MM.1S (cell line): ENCODE measurements around the gene DENND1A.
"Not testable (repeated sequence)": the region's sequence is repeated elsewhere in the genome, so short reads cannot be mapped to it uniquely, and the experiment has no call there.

Experiments
- DNase-seq: peaks from one replicate; pipeline ENCODE4 v3.0.0-alpha.2; 2015
- H2AFZ ChIP-seq: fragments of 300-600 bp; sonication (generic); 2 replicates; pipeline ENCODE4 v1.6.0; 2016; ENCODE audit warnings: antibody characterized with exemption, low read length
- H3F3A ChIP-seq: fragments of 300-600 bp; sonication (generic); 2 replicates; pipeline ENCODE4 v1.6.1; 2016; ENCODE audit warnings: mild to moderate bottlenecking, antibody characterized with exemption, low read length, moderate library complexity, mixed read lengths; ENCODE audit not compliant: insufficient read depth
- H3K27ac ChIP-seq: fragments of 300-600 bp; sonication (generic); 2 replicates; pipeline ENCODE4 v1.5.1; 2016; ENCODE audit warnings: mild to moderate bottlenecking, low read length
- H3K27me3 ChIP-seq: fragments of 300-600 bp; sonication (generic); replicated peaks from 2 replicates; pipeline ENCODE4 v1.6.0; 2016; ENCODE audit warnings: low read length; ENCODE audit not compliant: insufficient read depth
- H3K36me3 ChIP-seq: fragments of 300-600 bp; sonication (generic); replicated peaks from 2 replicates; pipeline ENCODE4 v1.6.1; 2016; ENCODE audit warnings: mild to moderate bottlenecking, low read length, mixed read lengths; ENCODE audit not compliant: insufficient read depth
- H3K4me1 ChIP-seq: fragments of 300-600 bp; sonication (generic); 2 replicates; pipeline ENCODE4 v1.6.1; 2016; ENCODE audit warnings: low read length, mixed read lengths
- H3K4me2 ChIP-seq: fragments of 300-600 bp; sonication (generic); 2 replicates; pipeline ENCODE4 v1.6.0; 2016; ENCODE audit warnings: low read depth, low read length
- H3K4me3 ChIP-seq: fragments of 300-600 bp; sonication (generic); 2 replicates; pipeline ENCODE4 v1.5.1; 2016; ENCODE audit warnings: low read length, mixed read lengths
- H3K79me2 ChIP-seq: fragments of 300-600 bp; sonication (generic); 2 replicates; pipeline ENCODE4 v1.6.1; 2016; ENCODE audit warnings: mixed run types, low read length, mixed read lengths
- H3K9ac ChIP-seq: fragments of 300-600 bp; sonication (generic); 2 replicates; pipeline ENCODE4 v1.6.1; 2016; ENCODE audit warnings: low read length, mixed read lengths
- H3K9me2 ChIP-seq: fragments of 300-600 bp; sonication (generic); replicated peaks from 2 replicates; pipeline ENCODE4 v1.6.1; 2016; ENCODE audit warnings: mild to moderate bottlenecking, low read length, mixed read lengths; ENCODE audit not compliant: insufficient read depth
- H3K9me3 ChIP-seq: fragments of 300-600 bp; sonication (generic); replicated peaks from 2 replicates; pipeline ENCODE4 v1.6.1; 2016; ENCODE audit warnings: mild to moderate bottlenecking, low read length, mixed read lengths; ENCODE audit not compliant: insufficient read depth
- H4K20me1 ChIP-seq: fragments of 300-600 bp; sonication (generic); 2 replicates; pipeline ENCODE4 v1.6.1; 2016; ENCODE audit warnings: mild to moderate bottlenecking, low read length, moderate library complexity, mixed read lengths; ENCODE audit not compliant: insufficient read depth
- CTCF ChIP-seq: fragments of 300-600 bp; sonication (generic); IDR thresholded peaks from 2 replicates; pipeline ENCODE4 v1.5.1; 2016; ENCODE audit warnings: antibody characterized with exemption, low read length, mixed read lengths
- EZH2 ChIP-seq: fragments of 300-600 bp; sonication (generic); optimal IDR thresholded peaks from 2 replicates; pipeline ENCODE3; 2017; ENCODE audit warnings: low read depth, mild to moderate bottlenecking, antibody characterized with exemption, low read length, mixed read lengths
- EZH2phosphoT487 ChIP-seq: fragments of 300-600 bp; sonication (generic); IDR thresholded peaks from 2 replicates; pipeline ENCODE4 v1.6.1; 2018; ENCODE audit warnings: antibody characterized with exemption, low read length

The DENND1A gene

GRCh38 chr9:123434619-123435240, 495.2 kb downstream of the DENND1A start:
- no peaks in the 10 kb centered on the region for H3K9me2 ChIP-seq
- no peaks in the 10 kb centered on the region for H3K79me2 ChIP-seq
- TF ChIP-seq EZH2phosphoT487 = no peak
- no peak for TF ChIP-seq EZH2
- no peak for TF ChIP-seq CTCF
- H3K4me2 ChIP-seq = no peak overlapping the region
- DNase-seq = no peak
- H3K9ac ChIP-seq = no peak overlapping the region
- no peaks in the 10 kb centered on the region for H3K27me3 ChIP-seq
- no peaks in the 10 kb centered on the region for H3K9me3 ChIP-seq
- H3K4me3 ChIP-seq = no peak overlapping the region
- H4K20me1 ChIP-seq = no peaks in the 10 kb centered on the region
- H3K4me1 ChIP-seq = no peaks in the 10 kb centered on the region
- H3F3A ChIP-seq = no peaks in the 10 kb centered on the region; the same call in 1 of the 2 replicates
- no peak overlapping the region for H3K27ac ChIP-seq
- H2AFZ ChIP-seq = no peak overlapping the region
- no peaks in the 10 kb centered on the region for H3K36me3 ChIP-seq

- H3K4me2 ChIP-seq = no peak overlapping the region
Observed at GRCh38 chr9:123432331-123433236, 497.3 kb downstream of the DENND1A start.

GRCh38 chr9:123431581-123431980, 498.3 kb downstream of the DENND1A start:
- no peak overlapping the region for H2AFZ ChIP-seq
- no peak overlapping the region for H3K4me2 ChIP-seq
- H4K20me1 ChIP-seq = no peaks in the 10 kb centered on the region
- TF ChIP-seq EZH2 = no peak
- TF ChIP-seq CTCF = no peak
- no peak for TF ChIP-seq EZH2phosphoT487
- no peak overlapping the region for H3K4me3 ChIP-seq
- H3K9me3 ChIP-seq = no peaks in the 10 kb centered on the region
- H3K9me2 ChIP-seq = no peaks in the 10 kb centered on the region
- H3F3A ChIP-seq = peaks cover 4% of the 10 kb centered on the region
- peaks cover 12% of the 10 kb centered on the region for H3K4me1 ChIP-seq
- H3K27ac ChIP-seq = no peak overlapping the region
- H3K36me3 ChIP-seq = no peaks in the 10 kb centered on the region
- DNase-seq = no peak
- no peaks in the 10 kb centered on the region for H3K27me3 ChIP-seq
- H3K79me2 ChIP-seq = no peaks in the 10 kb centered on the region
- no peak overlapping the region for H3K9ac ChIP-seq

More at GRCh38 chr9:123432331-123433236, 497.3 kb downstream of the DENND1A start:
- no peaks in the 10 kb centered on the region for H3K27me3 ChIP-seq
- H3K79me2 ChIP-seq = no peaks in the 10 kb centered on the region
- no peak overlapping the region for H3K9ac ChIP-seq
- H3F3A ChIP-seq = no peaks in the 10 kb centered on the region; the same call in 1 of the 2 replicates
- no peak overlapping the region for H2AFZ ChIP-seq
- DNase-seq = no peak
- no peaks in the 10 kb centered on the region for H3K9me3 ChIP-seq
- H3K36me3 ChIP-seq = no peaks in the 10 kb centered on the region
- peaks cover 2% of the 10 kb centered on the region; the same call in 1 of the 2 replicates for H3K4me1 ChIP-seq
- no peak overlapping the region for H3K4me3 ChIP-seq
- no peak overlapping the region for H3K27ac ChIP-seq
- no peaks in the 10 kb centered on the region for H3K9me2 ChIP-seq
- TF ChIP-seq EZH2 = no peak
- TF ChIP-seq EZH2phosphoT487 = no peak
- no peak for TF ChIP-seq CTCF
- H4K20me1 ChIP-seq = no peaks in the 10 kb centered on the region

- peaks cover 18% of the 10 kb centered on the region for H3K4me1 ChIP-seq
- H3K27ac ChIP-seq, H3K36me3 ChIP-seq, H3K27me3 ChIP-seq, H3K79me2 ChIP-seq, H3K9me2 ChIP-seq, H3K9me3 ChIP-seq, H3K9ac ChIP-seq, H4K20me1 ChIP-seq, H3K4me2 ChIP-seq, H3F3A ChIP-seq, H3K4me3 ChIP-seq, H2AFZ ChIP-seq, DNase-seq: not testable (repeated sequence)
Observed at GRCh38 chr9:123428450-123428849, 501.5 kb downstream of the DENND1A start.
